ENCODE results near the gene FAAP100.

Gene FAAP100

DNA sequence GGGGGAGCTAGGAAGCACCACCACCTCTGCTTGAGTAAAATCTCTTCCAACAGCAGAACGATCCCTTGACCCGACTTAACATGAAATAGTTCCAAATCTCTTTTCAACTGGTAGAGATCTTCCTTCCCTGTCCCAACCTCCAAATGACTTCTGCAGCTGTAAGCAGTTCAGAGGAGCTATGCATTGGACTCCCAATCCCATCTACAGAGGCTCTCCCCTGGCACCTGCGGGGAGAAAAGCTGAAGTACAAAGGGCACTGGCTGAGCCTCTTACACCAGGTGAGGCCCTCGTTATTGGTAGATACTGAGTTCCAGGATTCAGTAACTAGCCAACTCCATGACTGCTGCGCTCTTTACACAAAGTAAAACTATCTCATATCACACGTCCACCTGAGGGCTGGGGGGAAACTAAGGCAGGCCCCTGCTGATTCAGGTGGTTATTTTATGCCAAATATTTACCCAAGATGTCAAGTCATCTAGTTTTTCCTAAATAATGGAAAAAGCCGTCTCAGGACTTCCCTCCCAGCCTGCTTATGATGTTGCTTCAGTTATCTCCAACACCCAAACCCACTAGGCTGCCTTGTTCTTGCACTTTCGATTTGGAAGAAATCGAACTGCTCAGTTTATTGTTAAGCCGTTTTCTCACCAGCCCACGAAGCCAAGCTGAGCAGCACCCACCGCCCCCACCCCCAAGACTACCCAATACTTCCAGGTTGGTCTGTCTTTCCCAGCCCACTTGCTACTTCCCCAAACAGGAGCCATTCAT is 42.8 kb downstream of the FAAP100 start:
- FAIRE-seq (no peak), DNase-seq (ENCODE audit: insufficient read length, low spot score) (no peak)
- no peak for TF ChIP-seq PAX5 (IDR thresholded peaks at IDR 0.05; ENCODE audit: insufficient read depth, low read length, severe bottlenecking)
- peak; percentile 78 for TF ChIP-seq POLR2AphosphoS5 (IDR thresholded peaks at IDR 0.05; ENCODE audit: low read depth, low read length)
- peak; percentile 84; the same call in 1 of the 2 replicates for TF ChIP-seq POU2F2 (IDR thresholded peaks at IDR 0.05; ENCODE audit: low read depth, low read length)
- peak; percentile 81 for TF ChIP-seq POLR2A (IDR thresholded peaks at IDR 0.05; ENCODE audit: low read depth, low read length)
- TF ChIP-seq SPI1 (IDR thresholded peaks at IDR 0.05; ENCODE audit: low read depth, low read length), result no peak
- 0 out of 2 replicates have a peak, but pooled peaks have one; percentile 4 for TF ChIP-seq TAF1 (IDR thresholded peaks at IDR 0.05; ENCODE audit: low read depth, low read length)

DNA sequence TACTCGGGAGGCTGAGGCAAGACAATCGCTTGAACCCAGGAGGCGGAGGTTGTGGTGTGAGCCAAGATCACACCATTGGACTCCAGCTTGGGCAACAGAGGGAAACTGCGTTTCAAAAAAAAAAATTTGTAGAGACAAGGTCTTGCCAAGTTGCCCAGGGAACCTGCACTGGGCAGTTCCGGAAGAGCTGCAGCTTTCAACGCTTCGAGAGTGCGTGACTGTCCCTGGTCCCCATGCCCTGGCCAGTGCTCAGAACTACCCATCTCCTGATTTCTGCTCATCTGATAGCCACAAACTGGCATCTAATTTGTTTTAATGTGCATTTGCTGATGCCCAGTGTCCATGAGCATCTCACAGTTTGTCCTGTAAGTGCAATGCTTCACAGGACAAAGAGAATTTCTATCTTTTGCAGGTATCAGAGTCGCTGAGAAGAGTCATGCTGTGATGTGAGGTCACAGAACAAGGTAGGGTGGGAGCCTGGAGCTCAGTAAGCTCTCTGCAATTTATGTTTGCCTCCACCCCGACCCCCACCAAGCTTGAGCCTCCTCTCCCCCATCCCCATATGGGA is 43.4 kb downstream of the FAAP100 start:
- DNase-seq (ENCODE audit: insufficient read length, low spot score) (no peak), FAIRE-seq (peak; percentile 50)
- TF ChIP-seq SPI1 (IDR thresholded peaks at IDR 0.05; ENCODE audit: low read depth, low read length) (no peak), PAX5 (IDR thresholded peaks at IDR 0.05; ENCODE audit: insufficient read depth, low read length, severe bottlenecking) (no peak), TAF1 (IDR thresholded peaks at IDR 0.05; ENCODE audit: low read depth, low read length) (no peak), POLR2AphosphoS5 (IDR thresholded peaks at IDR 0.05; ENCODE audit: low read depth, low read length) (peak; percentile 74), POU2F2 (IDR thresholded peaks at IDR 0.05; ENCODE audit: low read depth, low read length) (peak; percentile 50; the same call in 1 of the 2 replicates), POLR2A (IDR thresholded peaks at IDR 0.05; ENCODE audit: low read depth, low read length) (peak; percentile 74)

DNA sequence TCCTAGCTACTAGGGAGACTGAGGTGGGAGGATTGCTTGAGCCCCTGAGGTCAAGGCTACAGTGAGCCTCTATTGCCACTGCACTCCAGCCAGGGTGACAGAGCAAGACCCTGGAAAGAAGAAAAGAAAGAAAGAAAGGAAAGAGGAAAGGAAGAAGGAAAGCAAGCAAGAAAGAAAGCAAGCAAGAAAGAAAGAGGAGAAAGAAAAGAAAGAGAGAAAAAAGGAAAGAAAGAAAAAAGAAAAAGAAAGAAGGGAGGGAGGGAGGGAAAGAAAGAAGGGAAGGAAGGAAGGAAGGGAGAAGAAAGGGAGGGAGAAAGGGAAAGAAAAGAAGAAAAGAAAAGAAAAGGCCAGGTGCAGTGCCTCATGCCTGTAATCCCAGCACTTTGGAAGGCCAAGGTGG is 48.5 kb downstream of the FAAP100 start:
- TF ChIP-seq SPI1 (IDR thresholded peaks at IDR 0.05; ENCODE audit: low read depth, low read length) (no peak), PAX5 (IDR thresholded peaks at IDR 0.05; ENCODE audit: insufficient read depth, low read length, severe bottlenecking) (no peak), POLR2A (IDR thresholded peaks at IDR 0.05; ENCODE audit: low read depth, low read length) (no peak), POLR2AphosphoS5 (IDR thresholded peaks at IDR 0.05; ENCODE audit: low read depth, low read length) (no peak), TAF1 (IDR thresholded peaks at IDR 0.05; ENCODE audit: low read depth, low read length) (no peak), POU2F2 (IDR thresholded peaks at IDR 0.05; ENCODE audit: low read depth, low read length) (no peak)
- DNase-seq (ENCODE audit: insufficient read length, low spot score) (no peak), FAIRE-seq (no peak)

- no peak for DNase-seq (ENCODE audit: insufficient read length, low spot score)
- no peak for FAIRE-seq
- no peak for TF ChIP-seq TAF1 (IDR thresholded peaks at IDR 0.05; ENCODE audit: low read depth, low read length)
- no peak for TF ChIP-seq POLR2AphosphoS5 (IDR thresholded peaks at IDR 0.05; ENCODE audit: low read depth, low read length)
- no peak for TF ChIP-seq POU2F2 (IDR thresholded peaks at IDR 0.05; ENCODE audit: low read depth, low read length)
- TF ChIP-seq SPI1 (IDR thresholded peaks at IDR 0.05; ENCODE audit: low read depth, low read length), result no peak
- TF ChIP-seq PAX5 (IDR thresholded peaks at IDR 0.05; ENCODE audit: insufficient read depth, low read length, severe bottlenecking), result no peak
- TF ChIP-seq POLR2A (IDR thresholded peaks at IDR 0.05; ENCODE audit: low read depth, low read length), result no peak
These were observed 49.6 kb downstream of the FAAP100 start for GRCh38 chr17:81502471-81503017.

- DNase-seq (ENCODE audit: insufficient read length, low spot score) (no peak), FAIRE-seq (no peak)
- TF ChIP-seq PAX5 (IDR thresholded peaks at IDR 0.05; ENCODE audit: insufficient read depth, low read length, severe bottlenecking) (no peak), POLR2A (IDR thresholded peaks at IDR 0.05; ENCODE audit: low read depth, low read length) (no peak), SPI1 (IDR thresholded peaks at IDR 0.05; ENCODE audit: low read depth, low read length) (no peak), POLR2AphosphoS5 (IDR thresholded peaks at IDR 0.05; ENCODE audit: low read depth, low read length) (no peak), POU2F2 (IDR thresholded peaks at IDR 0.05; ENCODE audit: low read depth, low read length) (no peak), TAF1 (IDR thresholded peaks at IDR 0.05; ENCODE audit: low read depth, low read length) (no peak)
These were observed 52.1 kb downstream of the FAAP100 start for GRCh38 chr17:81500047-81500446.

DNA sequence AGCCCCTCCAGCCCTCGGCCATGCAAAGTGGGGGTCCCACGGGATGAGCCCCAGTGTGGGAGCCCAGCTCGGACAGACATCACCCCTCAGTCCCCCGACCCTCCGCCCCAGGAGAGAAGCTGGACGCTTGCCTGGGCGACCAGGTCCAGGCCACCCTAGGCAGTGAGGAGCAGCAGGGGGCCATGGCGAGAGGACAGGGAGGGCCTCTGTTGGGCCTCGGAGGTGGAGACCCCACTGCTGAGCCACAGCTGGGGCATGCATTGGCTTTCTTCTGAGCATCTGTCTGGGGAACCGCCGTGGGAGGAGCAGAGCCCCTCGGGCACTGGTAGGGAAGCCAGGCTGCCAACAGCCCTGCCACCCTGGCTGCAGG is 52.6 kb downstream of the FAAP100 start:
- FAIRE-seq (no peak), DNase-seq (ENCODE audit: insufficient read length, low spot score) (no peak)
- TF ChIP-seq POLR2AphosphoS5 (IDR thresholded peaks at IDR 0.05; ENCODE audit: low read depth, low read length) (no peak), POLR2A (IDR thresholded peaks at IDR 0.05; ENCODE audit: low read depth, low read length) (no peak)

DNA sequence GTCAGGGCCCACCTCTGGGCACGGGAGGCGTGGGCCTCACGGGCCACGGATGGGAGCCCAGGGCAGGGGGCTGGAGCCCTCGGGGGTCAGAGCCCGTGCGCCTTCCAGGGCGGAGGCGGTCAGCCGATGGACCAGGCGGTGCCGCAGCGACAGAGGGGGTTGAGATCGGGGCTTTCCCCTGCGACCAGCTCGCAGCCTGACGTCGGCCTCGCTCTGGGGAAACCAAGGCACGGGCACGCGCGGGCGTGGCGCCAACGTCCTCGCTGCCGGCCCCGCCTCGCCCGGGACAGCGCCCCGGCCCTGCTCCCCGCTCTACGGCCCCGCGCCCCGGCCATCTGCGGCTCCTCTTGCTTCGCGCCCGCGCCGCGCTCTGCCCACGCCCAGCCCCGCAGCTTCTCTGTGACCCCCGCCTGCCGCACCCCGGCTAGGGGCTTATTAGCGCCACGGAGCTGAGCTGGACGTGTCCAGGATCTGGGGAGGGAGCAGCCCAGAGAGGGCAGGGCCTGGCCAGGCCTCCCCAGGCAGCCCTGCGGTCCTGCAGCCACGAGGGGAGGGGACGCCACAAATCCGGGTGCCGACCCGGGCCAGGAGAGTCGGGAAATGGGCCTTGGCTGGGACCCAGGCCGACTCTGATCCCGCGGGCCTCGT is 53.1 kb downstream of the FAAP100 start:
- no peak for FAIRE-seq
- no peak for DNase-seq (ENCODE audit: insufficient read length, low spot score)
- no peak for TF ChIP-seq SPI1 (IDR thresholded peaks at IDR 0.05; ENCODE audit: low read depth, low read length)
- TF ChIP-seq POU2F2 (IDR thresholded peaks at IDR 0.05; ENCODE audit: low read depth, low read length), result no peak
- TF ChIP-seq POLR2A (IDR thresholded peaks at IDR 0.05; ENCODE audit: low read depth, low read length), result no peak
- no peak for TF ChIP-seq POLR2AphosphoS5 (IDR thresholded peaks at IDR 0.05; ENCODE audit: low read depth, low read length)
- TF ChIP-seq PAX5 (IDR thresholded peaks at IDR 0.05; ENCODE audit: insufficient read depth, low read length, severe bottlenecking), result no peak
- TF ChIP-seq TAF1 (IDR thresholded peaks at IDR 0.05; ENCODE audit: low read depth, low read length), result no peak

- peak; percentile 13 for FAIRE-seq
These were observed 57.4 kb downstream of the FAAP100 start for GRCh38 chr17:81494626-81495377.

More at GRCh38 chr17:81494626-81495377, 57.4 kb downstream of the FAAP100 start:
- TF ChIP-seq POLR2A (IDR thresholded peaks at IDR 0.05; ENCODE audit: low read depth, low read length) (no peak), PAX5 (IDR thresholded peaks at IDR 0.05; ENCODE audit: insufficient read depth, low read length, severe bottlenecking) (no peak), TAF1 (IDR thresholded peaks at IDR 0.05; ENCODE audit: low read depth, low read length) (no peak), POLR2AphosphoS5 (IDR thresholded peaks at IDR 0.05; ENCODE audit: low read depth, low read length) (no peak), POU2F2 (IDR thresholded peaks at IDR 0.05; ENCODE audit: low read depth, low read length) (no peak), SPI1 (IDR thresholded peaks at IDR 0.05; ENCODE audit: low read depth, low read length) (no peak)
- DNase-seq (ENCODE audit: insufficient read length, low spot score), result no peak
